GM10847 (cell line): Measurements from ENCODE around the gene KRT2.

Experiments
- POLR2A ChIP-seq: IDR thresholded peaks from 2 replicates; pipeline ENCODE4 v1.6.1; 2011; ENCODE audit not compliant: insufficient read length; ENCODE audit errors: extremely low read depth

The KRT2 gene

DNA sequence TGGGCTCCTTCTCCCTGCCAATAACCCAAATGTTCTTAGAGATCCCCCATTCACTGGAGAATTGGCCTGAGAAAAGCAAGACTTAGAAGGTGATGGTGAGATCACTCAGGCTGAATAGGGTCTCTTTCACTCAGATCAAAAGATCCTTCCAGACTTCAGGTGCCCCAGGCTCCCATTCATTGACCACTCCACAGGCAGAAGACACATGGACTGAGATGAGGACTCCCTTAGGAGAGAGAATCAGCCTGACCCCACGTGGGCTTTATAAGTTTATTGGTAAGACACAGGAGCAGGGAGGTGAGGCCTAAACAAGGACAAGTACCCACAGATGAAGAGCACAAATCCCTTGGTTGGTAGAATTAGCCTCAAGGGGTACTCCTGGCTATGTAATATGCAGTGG, 44.7 kb downstream of the KRT2 start:
- no peak for TF ChIP-seq POLR2A

DNA sequence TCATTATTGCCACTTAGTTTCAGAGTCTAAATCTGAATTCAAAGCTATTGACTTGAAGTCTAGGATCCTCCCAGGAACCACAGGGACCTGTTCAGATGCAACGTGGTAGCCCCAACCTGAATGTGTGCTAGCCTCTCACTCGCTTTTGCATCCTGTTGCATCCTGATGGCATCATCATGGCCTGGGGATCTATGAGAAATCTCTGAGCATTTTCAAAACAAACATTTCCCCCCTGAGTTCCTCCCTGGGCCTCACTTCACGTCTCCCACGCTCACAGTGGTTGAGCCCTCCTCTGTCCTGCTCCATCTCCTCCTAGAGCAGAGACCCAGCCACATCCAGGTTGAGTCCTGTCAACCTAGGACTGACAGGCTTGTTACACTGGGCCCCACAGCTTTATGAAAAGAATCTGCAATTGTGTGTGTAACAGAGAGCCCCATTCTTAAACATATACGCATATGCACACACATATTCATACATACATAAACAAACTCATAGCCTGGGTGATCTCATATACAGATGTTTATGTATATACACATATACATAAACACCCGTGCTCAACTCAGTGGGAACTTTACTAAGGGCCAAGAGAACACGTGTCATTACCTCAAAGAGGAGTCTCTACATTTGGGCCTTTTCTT, 45.3 kb downstream of the KRT2 start:
- TF ChIP-seq POLR2A: no peak

DNA sequence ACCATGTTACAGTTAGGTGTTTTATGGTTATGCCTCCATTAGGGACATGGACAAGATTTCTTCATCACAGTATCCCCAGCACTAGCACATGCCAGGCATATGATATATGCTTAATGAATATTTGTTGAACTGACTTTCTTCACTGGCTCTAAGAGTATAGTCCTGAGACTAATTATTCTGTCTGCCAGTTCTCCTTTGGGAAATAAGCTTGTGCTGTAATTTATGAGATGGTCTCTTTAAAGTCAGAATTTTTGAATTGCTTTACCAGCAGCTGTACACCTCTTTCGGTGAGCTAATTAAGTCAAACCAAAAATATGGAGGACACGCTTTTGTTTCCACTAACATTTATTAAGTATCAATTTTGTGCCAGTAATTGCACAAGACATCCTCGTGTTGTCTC, 45.9 kb downstream of the KRT2 start:
- TF ChIP-seq POLR2A: no peak

DNA sequence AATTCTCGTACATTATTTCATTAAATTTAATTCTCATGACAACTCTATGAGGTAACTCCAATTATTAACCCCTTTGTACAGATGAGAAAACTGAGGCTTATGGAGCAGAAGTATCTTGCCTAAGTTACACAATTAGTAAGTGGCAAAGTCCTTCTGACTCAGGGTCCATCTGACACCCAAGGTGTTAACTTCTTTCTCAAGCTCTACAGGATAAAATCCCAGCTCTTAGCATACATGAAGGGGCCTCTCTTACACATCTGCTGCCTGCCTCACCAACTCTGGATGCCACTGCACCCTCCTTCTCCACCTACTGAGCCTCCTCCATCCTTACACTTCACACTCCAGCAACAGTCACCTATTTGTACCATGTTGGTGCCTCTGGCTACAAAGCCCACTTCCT, 46.5 kb downstream of the KRT2 start:
- no peak for TF ChIP-seq POLR2A

GRCh38 chr12:52604859-52605258, 47.2 kb downstream of the KRT2 start:
- no peak for TF ChIP-seq POLR2A

DNA sequence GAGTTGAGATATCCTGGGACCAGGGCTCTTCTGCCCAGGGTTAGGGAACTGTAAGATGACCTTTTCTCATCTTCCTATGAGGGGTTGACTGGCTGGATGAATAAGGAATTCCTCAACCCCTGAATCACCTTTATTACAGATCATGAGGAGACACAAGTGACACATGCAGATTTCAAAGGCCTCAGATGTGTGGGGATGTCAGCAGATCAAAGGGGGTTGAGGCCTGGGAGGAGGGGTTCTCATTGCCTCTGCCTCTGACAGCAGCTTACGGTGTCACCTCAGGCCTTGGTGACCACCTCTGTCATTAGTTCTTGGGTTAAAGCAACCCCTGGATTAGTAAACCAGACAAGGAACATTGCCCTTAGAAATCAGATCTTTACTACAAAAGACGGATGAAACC, 48.7 kb downstream of the KRT2 start:
- no peak for TF ChIP-seq POLR2A

DNA sequence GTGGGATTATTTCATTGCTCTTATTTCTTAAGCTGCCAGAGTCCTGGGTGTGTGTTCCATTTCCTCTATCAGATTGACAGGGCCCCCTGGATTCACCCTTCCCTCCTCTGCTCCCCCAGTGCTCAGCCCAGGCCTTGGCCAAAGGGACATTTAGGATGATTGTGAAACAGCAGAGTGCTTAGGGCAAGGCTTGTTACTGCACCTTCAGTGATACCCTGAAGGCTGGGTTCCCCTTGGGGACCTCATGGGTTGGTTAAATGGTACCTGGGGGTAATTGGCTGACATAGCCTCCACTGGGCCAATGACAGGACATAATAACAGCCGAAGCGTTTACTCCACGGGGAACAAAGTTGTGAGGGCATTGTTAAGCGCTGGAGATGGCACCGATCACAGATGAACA, 49.5 kb downstream of the KRT2 start:
- TF ChIP-seq POLR2A: no peak

DNA sequence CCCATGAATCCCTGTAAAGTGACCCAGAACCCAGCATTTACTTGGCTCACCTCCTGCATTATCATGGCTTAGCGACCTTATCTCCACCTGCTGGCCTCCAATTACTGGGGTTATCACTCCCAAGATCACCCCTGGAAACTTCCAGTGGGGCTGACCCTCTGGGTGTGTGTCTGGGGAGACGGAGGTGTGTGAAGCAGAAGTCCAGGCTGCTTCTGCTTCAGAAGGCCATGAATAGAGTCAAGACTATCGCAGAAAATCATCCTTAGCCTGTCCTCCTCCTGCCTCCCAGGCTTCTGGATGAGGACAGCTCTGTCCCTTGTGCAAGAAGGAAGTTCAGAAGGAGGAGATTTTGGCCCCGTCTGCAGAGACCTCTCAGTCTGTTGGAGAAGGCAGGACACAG, 50.3 kb downstream of the KRT2 start:
- TF ChIP-seq POLR2A: no peak

DNA sequence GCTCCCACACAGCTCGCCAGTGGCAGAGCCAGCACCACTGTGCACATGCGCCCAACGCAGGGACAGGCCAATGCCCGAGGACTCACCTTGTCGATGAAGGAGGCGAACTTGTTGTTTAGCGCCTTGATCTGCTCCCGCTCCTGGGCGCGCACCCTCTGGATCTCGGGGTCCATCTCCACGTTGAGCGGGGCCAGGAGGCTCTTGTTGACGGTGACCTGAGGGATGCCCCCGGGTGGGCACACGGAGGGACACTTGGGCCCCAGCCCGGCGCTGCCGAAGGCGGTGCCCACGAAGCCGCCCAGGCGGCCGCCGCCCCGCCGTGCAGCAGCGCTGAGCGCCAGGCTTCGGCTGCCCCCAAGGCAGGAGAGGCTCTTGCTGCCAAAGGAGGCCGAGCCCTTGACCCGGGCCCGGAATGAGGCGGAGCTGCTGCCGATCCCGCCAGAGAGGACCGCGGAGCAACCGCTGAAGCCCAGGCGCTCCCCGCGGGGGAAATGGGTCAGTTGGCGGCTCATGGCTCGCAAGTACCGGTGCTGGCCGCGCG, 51.0 kb downstream of the KRT2 start, which contains the start of gene KRT72:
Gene KRT72 (minus strand): TSS at position 523 of the 541 bp plus-strand sequence. CDS start 11 bp downstream, at position 512.
- no peak for TF ChIP-seq POLR2A

DNA sequence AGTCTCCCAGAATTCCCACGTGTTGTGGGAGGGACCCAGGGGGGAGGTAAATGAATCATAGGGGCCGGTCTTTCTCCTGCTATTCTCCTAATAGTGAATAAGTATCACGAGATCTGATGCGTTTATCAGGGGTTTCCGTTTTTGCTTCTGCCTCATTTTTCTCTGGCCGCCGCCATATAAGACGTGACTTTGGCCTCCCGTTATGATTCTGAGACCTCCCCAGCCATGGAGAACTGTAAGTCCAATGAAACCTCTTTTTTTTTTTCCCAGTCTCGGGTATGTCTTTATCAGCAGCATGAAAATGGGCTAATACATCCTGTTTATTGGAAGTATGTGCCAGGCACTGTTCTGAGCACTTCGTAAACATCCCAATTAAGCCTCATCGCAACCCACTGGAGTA, 51.5 kb downstream of the KRT2 start:
- no peak for TF ChIP-seq POLR2A

GRCh38 chr12:52600071-52600470, 51.9 kb downstream of the KRT2 start:
- TF ChIP-seq POLR2A: no peak

DNA sequence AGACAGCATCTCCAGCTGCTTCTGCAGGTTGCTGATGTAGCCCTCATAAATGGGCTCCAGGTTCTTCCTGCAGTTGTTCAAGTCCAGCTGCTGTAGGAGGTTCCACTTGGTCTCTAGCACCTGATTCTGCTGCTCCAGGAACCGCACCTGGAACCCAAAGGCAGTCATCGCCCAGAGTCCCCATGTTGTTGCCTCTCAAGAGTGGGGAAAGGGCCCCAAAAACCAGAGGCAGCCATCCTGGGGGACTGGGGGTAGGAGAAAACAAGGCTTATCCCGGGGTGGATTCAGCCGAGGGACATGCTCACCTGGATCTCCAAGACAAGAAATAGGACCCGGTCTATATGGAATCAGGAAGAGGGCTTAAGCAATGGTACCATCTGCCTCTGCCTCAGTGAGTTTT, 53.0 kb downstream of the KRT2 start:
- TF ChIP-seq POLR2A: no peak
